VCaP (cell line): Measurements from ENCODE around the gene CTSA.
A peak's percentile ranks its signal among the peaks of the same experiment; 100 is the strongest.

ENCODE experiments used
- H3K27ac ChIP-seq: fragments of 450-650 bp; 2 replicates; pipeline ENCODE4 v1.5.1; 2017
- TF ChIP-seq, protein P1 (sequence below): fragments of 450-650 bp; conservative IDR thresholded peaks from 2 replicates; pipeline ENCODE4 v1.5.1; 2017; ENCODE audit warnings: mild to moderate bottlenecking, moderate library complexity

The CTSA gene

DNA sequence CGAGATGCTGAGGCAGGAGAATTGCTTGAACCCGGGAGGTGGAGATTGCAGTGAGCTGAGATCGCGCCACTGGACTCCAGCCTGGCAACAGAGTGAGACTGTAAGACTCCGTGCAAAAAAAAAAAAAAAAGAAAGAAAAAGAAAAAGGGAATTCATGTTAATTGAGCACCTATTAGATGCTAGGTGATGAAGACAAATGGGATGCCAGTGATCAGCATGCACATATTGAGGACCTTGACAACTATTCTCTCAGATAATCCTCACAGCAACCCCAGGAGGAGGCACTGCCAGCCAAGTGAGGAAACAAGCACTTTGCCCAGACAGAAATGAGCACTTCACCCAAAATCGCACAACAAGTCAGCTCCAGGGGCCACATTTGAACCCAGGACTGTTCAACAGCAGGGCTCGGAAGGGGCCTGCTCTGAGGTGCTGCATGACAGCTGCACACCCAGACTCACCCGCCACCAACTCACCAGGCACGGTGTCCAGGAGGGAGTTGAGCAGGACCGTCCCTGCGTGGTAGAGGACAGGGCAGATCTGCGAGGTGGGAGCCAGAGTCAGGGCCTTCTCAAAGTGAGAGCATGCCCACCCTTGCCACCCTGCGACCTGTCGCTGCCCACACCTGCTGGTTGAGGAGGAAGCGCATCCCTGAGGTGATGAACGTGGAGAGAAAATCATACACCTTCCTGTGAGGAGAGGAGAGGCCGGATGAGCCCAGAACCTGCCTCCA, 16.2 kb downstream of the CTSA start:
- TF ChIP-seq, protein P1, sequence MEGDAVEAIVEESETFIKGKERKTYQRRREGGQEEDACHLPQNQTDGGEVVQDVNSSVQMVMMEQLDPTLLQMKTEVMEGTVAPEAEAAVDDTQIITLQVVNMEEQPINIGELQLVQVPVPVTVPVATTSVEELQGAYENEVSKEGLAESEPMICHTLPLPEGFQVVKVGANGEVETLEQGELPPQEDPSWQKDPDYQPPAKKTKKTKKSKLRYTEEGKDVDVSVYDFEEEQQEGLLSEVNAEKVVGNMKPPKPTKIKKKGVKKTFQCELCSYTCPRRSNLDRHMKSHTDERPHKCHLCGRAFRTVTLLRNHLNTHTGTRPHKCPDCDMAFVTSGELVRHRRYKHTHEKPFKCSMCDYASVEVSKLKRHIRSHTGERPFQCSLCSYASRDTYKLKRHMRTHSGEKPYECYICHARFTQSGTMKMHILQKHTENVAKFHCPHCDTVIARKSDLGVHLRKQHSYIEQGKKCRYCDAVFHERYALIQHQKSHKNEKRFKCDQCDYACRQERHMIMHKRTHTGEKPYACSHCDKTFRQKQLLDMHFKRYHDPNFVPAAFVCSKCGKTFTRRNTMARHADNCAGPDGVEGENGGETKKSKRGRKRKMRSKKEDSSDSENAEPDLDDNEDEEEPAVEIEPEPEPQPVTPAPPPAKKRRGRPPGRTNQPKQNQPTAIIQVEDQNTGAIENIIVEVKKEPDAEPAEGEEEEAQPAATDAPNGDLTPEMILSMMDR: no peak
- no peak overlapping the region for H3K27ac ChIP-seq

DNA sequence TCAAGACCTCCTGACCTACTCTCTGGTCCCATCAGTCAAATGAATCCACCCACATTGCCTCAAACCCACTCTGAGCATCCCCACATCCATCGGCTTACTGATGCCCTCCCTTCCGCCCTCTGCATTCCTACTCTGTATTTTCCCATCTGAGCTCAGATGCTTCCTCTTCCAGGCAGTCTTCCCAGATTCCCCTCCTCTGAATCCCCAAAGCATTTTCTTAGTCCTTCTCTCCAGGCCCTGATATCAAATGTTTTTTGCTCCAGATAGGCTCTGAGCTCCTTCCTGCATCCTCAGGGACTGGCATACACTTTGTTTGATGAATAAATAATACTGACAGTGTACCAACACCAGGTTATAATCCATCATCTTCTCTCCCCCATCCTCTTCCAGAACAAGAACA, 16.9 kb downstream of the CTSA start:
- TF ChIP-seq, protein P1: no peak
- no peak overlapping the region for H3K27ac ChIP-seq

- TF ChIP-seq, protein P1: no peak
- H3K27ac ChIP-seq: no peak overlapping the region
Observed at GRCh38 chr20:45909336-45909808, 18.2 kb downstream of the CTSA start.

DNA sequence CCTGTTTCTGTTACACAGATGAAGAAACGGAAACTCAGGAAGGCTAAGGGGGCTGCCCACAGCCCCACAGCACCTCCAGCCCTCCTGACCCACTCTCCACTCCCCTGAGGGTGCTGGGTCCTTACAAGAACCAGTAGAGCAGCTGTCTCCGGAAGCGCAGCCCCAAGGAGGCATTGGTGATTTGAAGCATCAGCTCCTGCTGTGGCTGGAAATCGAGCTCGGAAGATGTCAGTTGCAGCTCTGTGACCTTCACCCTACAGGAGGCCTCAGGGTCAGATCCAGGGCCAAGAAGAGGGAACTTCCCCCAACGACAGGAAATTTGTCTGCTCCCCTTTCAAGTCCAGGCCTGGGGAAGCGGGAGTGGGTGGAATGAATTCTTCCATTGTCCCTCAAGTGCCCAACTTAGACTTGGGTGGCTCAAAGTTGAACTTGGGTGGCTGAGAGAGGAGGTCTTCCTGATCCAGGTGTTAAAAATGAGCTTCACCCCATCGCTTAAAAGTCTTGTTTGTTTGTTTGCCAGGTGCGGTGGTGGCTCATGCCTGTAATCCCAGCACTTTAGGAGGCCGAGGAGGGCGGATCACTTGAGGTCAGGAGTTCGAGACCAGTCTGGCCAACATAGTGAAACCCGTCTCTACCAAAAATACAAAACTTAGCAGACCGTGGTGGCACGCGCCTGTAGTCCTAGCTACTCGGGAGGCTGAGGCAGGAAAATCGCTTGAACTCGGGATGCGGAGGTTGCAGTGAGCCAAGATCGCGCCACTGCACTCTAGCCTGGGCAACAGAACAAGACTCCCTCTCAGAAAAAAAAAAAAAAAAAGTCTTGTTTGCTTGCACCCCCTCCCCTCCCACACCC, 18.9 kb downstream of the CTSA start:
- no peak overlapping the region for H3K27ac ChIP-seq
- TF ChIP-seq, protein P1: no peak

GRCh38 chr20:45910670-45911485, 19.7 kb downstream of the CTSA start:
- peak overlapping the region; percentile 51; the same call in 1 of the 2 replicates for H3K27ac ChIP-seq
- TF ChIP-seq, protein P1: no peak

DNA sequence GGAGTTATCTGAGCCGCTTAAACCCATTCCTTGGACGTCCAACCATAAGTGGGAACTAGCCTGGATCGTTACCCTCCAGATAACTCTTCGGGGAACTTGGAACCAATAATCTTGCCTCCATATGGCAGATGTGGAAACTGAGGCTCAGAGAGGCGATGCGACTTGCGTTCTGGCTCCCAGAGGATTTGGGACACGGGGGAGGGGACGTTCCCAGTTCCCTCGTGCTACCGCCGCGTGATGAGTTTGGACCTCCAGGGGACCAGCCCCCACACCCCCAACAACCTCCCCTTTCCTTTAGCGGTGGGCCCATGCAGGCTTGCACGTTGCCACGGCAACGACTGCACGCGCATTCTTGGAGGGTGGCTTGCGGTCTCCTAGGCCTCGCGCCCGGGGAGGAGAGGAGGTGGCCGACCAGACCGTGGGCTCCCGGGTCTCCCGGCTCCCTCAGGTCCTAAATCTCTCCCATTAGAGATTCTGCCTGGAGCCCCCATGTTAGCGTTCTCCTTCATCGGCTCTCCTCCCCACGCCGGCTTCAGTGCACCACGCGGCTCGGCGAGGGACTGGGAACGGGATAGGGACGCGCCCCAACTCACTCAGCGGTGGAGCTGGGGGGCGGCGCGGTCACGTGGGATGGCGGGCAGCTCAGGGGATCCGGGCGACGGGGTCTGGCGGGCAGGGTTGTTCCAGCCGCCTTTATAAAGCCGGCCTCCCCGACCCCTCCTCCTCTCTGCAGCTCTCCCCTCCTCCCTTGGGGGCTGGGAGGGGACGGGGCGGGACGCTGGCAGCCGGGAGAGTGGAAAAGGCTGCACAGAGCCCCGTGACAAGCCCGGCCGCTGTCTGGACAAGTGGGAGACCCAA, 20.6 kb downstream of the CTSA start, which contains the start of gene PLTP:
PLTP (minus strand) TSS at position 670 of the 858 bp plus-strand sequence. CDS start 703 bp downstream, outside the sequence.
- H3K27ac ChIP-seq: peak within 1 kb of the TSS; percentile 51; the same call in 1 of the 2 replicates
- TF ChIP-seq, protein P1: no peak
